Fibroblast of lung (primary cell): Measurements from ENCODE around the gene LPP. TPM values are rescaled to one million over a fixed set of nuclear protein-coding genes. Genes with fewer than 3 reads are reported as not detected.
A peak's percentile ranks its signal among the peaks of the same experiment; 100 is the strongest.

ENCODE experiments used
- DNase-seq, 2 donors: peaks; one replicate each; pipeline versions ENCODE4 v3.0.0 to v3.0.0-alpha.2; 2010; ENCODE audit warnings: low read depth in 2 of 2
- H2AFZ ChIP-seq: 2 replicates; pipeline ENCODE4 v1.5.1; 2012; ENCODE audit warnings: low read length, control low read depth, inconsistent platforms
- H3K27ac ChIP-seq: 2 replicates; pipeline ENCODE4 v1.5.1; 2011; ENCODE audit warnings: low read length, control low read depth; ENCODE audit not compliant: insufficient read depth
- H3K27me3 ChIP-seq: 2 replicates; pipeline ENCODE4 v1.5.1; 2011; ENCODE audit warnings: mild to moderate bottlenecking, low read length; ENCODE audit not compliant: control insufficient read depth, insufficient read depth
- H3K36me3 ChIP-seq: 2 replicates; pipeline ENCODE4 v1.5.1; 2011; ENCODE audit warnings: low read length; ENCODE audit not compliant: control insufficient read depth, insufficient read depth
- H3K4me1 ChIP-seq: 2 replicates; pipeline ENCODE4 v1.5.1; 2011; ENCODE audit warnings: low read length; ENCODE audit not compliant: control insufficient read depth, insufficient read depth; ENCODE audit errors: extremely low read depth
- H3K4me2 ChIP-seq: 2 replicates; pipeline ENCODE4 v1.5.1; 2011; ENCODE audit warnings: low read length, control low read depth; ENCODE audit not compliant: insufficient read depth; ENCODE audit errors: extremely low read depth
- H3K4me3 ChIP-seq, 4 experiments: fragments of 200-600 bp in 1 of 4; sonication (generic) in 1 of 4; replicated peaks in 1 of 4; 2 replicates each; pipeline ENCODE4 v1.5.1; 2011 to 2016; ENCODE audit warnings: low read length in 4 of 4, low read depth in 3 of 4, mild to moderate bottlenecking in 3 of 4, control low read depth in 2 of 4, inconsistent platforms in 1 of 4, mixed read lengths in 1 of 4; ENCODE audit not compliant: insufficient read depth in 1 of 4; ENCODE audit errors: control extremely low read depth in 1 of 4
- H3K79me2 ChIP-seq: 2 replicates; pipeline ENCODE4 v1.5.1; 2012; ENCODE audit warnings: mild to moderate bottlenecking, low read length, inconsistent platforms; ENCODE audit not compliant: control insufficient read depth, insufficient read depth
- H3K9ac ChIP-seq: 2 replicates; pipeline ENCODE4 v1.5.1; 2011; ENCODE audit warnings: mild to moderate bottlenecking, low read length, control low read depth; ENCODE audit not compliant: insufficient read depth
- H3K9me3 ChIP-seq: 2 replicates; pipeline ENCODE4 v1.5.1; 2012; ENCODE audit warnings: low read depth, low read length; ENCODE audit not compliant: control insufficient read depth, insufficient read depth
- H4K20me1 ChIP-seq: 2 replicates; pipeline ENCODE4 v1.5.1; 2011; ENCODE audit warnings: low read length; ENCODE audit not compliant: control insufficient read depth, insufficient read depth; ENCODE audit errors: extremely low read depth
- CTCF ChIP-seq, 2 donors: IDR thresholded peaks in 1 of 2; conservative IDR thresholded peaks in 1 of 2; 1 replicate in 1 of 2; 2 replicates in 1 of 2; pipeline ENCODE4 v1.5.1; 2011 to 2012; ENCODE audit warnings: low read length in 2 of 2, control low read depth in 1 of 2, inconsistent platforms in 1 of 2, low read depth in 1 of 2, mild to moderate bottlenecking in 1 of 2
- EZH2 ChIP-seq: IDR thresholded peaks from 2 replicates; pipeline ENCODE4 v1.5.1; 2012; ENCODE audit warnings: low read length, control low read depth, mild to moderate bottlenecking; ENCODE audit errors: missing control alignments
- polyA plus RNA-seq, 2 donors: library from polyadenylated mRNA; depleted of rRNA in 1 of 2; stranded (reverse) in 1 of 2; unstranded in 1 of 2; fragments of >200 nt; gene quantifications; 2 replicates each; pipeline ENCODE4 v1.2.1, GENCODE V29; 2011 to 2012; ENCODE audit warnings: missing spikeins in 1 of 2
- total RNA-seq: library from RNA; depleted of rRNA; stranded (reverse); fragments of >200 nt; gene quantifications from 2 replicates; pipeline ENCODE4 v1.2.1, GENCODE V29; 2014

The LPP gene
- total and polyA plus RNA-seq, 2 donors (not counting 1 experiment from before 2014, with no cell fraction given): 69.0 to 124 TPM

DNA sequence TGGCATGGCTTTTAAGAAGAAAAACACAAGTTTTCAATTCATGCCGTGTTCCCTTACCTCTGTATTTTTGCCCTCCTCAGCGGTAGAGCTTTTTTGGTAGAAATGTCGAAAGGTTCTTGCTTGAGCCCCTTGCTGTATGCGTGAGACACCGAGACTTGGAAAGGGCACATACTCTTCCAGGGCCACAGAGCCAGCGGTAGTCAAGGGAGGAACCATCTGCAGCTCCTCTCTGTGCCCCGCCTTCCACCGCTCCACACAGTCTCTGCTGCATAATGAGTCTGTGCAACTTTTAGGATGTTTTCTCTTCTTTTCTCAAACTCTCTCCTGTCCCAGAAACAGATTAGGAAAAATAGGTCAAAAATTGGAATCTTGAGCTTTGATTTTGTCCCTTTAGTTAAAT lies 77.5 kb downstream of the LPP start:
- Histone ChIP-seq H3K27ac (no peak overlapping the region), H3K4me2 (no peak overlapping the region), H3K9me3 (no peaks in the 10 kb centered on the region), H3K9ac (no peak overlapping the region), H4K20me1 (no peaks in the 10 kb centered on the region), H3K4me3 (no peak overlapping the region), H3K36me3 (peaks cover 2% of the 10 kb centered on the region), H3K4me1 (peaks cover 15% of the 10 kb centered on the region), H3K79me2 (peaks cover 72% of the 10 kb centered on the region), H2AFZ (no peak overlapping the region), H3K27me3 (no peaks in the 10 kb centered on the region)
- no peak for TF ChIP-seq EZH2
- no peak for TF ChIP-seq CTCF (conservative IDR thresholded peaks at IDR 0.05 in 1 of 2, IDR thresholded peaks at IDR 0.05 in 1 of 2; ENCODE audit: low read depth in 1 of 2, low read length in 2 of 2)
- no peak for DNase-seq

GRCh38 chr3:188232656-188233055 lies 78.7 kb downstream of the LPP start:
- Histone ChIP-seq H3K4me2 (no peak overlapping the region), H3K36me3 (peaks cover 2% of the 10 kb centered on the region), H3K79me2 (peaks cover 73% of the 10 kb centered on the region)

GRCh38 chr3:188233320-188233719 lies 79.4 kb downstream of the LPP start:
- no peak overlapping the region for H2AFZ ChIP-seq
- H3K9ac ChIP-seq: no peak overlapping the region
- no peak overlapping the region for H3K4me3 ChIP-seq
- no peaks in the 10 kb centered on the region for H3K27me3 ChIP-seq
- no peak overlapping the region for H3K4me2 ChIP-seq
- H3K27ac ChIP-seq: no peak overlapping the region
- H3K36me3 ChIP-seq: no peaks in the 10 kb centered on the region
- H3K9me3 ChIP-seq: no peaks in the 10 kb centered on the region
- TF ChIP-seq CTCF (conservative IDR thresholded peaks at IDR 0.05 in 1 of 2, IDR thresholded peaks at IDR 0.05 in 1 of 2; ENCODE audit: low read depth in 1 of 2, low read length in 2 of 2) (no peak), EZH2 (no peak)
- peak; percentile 44 to 67 for DNase-seq
- H4K20me1 ChIP-seq: no peaks in the 10 kb centered on the region
- H3K79me2 ChIP-seq: peaks cover 73% of the 10 kb centered on the region
- peaks cover 15% of the 10 kb centered on the region for H3K4me1 ChIP-seq

More at GRCh38 chr3:188232656-188233055, 78.7 kb downstream of the LPP start:
- Histone ChIP-seq H4K20me1 (no peaks in the 10 kb centered on the region), H3K27ac (no peak overlapping the region), H3K4me3 (no peak overlapping the region), H3K27me3 (no peaks in the 10 kb centered on the region), H3K9ac (no peak overlapping the region), H3K4me1 (peaks cover 15% of the 10 kb centered on the region), H3K9me3 (no peaks in the 10 kb centered on the region), H2AFZ (no peak overlapping the region)
- no peak for DNase-seq
- TF ChIP-seq EZH2 (no peak), CTCF (conservative IDR thresholded peaks at IDR 0.05 in 1 of 2, IDR thresholded peaks at IDR 0.05 in 1 of 2; ENCODE audit: low read depth in 1 of 2, low read length in 2 of 2) (no peak)
